CD4-positive, alpha-beta T cell (primary cell): ENCODE results near the gene LPP. TPM values are rescaled to one million over a fixed set of nuclear protein-coding genes. Genes with fewer than 3 reads are reported as not detected.

Experiments
- ATAC-seq: fragments of 200-7000 bp; cut with Tn5 transposase; one replicate; pipeline ENCODE4 v1.10.0; 2022; ENCODE audit warnings: mild to moderate bottlenecking; ENCODE audit not compliant: poor library complexity
- CTCF ChIA-PET: fragments of 350-600 bp; sonication (Branson Sonifier 250); formaldehyde crosslinking; loops from one replicate; lab custom pipeline; 2021; ENCODE audit warnings: antibody characterized with exemption, inconsistent platforms; lab: Charles Lee
- POLR2A ChIA-PET: fragments of 350-600 bp; sonication (Branson Sonifier 250); formaldehyde crosslinking; loops from one replicate; lab custom pipeline; 2021; ENCODE audit warnings: antibody characterized with exemption, inconsistent platforms; lab: Charles Lee
- DNase-seq, 14 experiments: peaks; one replicate each; pipeline ENCODE4 v3.0.0-alpha.2; 2013 to 2020; ENCODE audit warnings: mixed read lengths in 2 of 14
- H3K27ac ChIP-seq, 2 donors: one replicate each; pipeline versions ENCODE4 v1.5.1 to v1.7.0; 2013; ENCODE audit warnings: low read length in 2 of 2, low read depth in 1 of 2, mild to moderate bottlenecking in 1 of 2
- H3K27me3 ChIP-seq, 2 experiments: 1 replicate in 1 of 2; 2 replicates in 1 of 2; pipeline versions ENCODE4 v1.6.1 to v1.7.0; 2013; ENCODE audit warnings: low read length in 2 of 2, control low read depth in 1 of 2, mild to moderate bottlenecking in 1 of 2, moderate library complexity in 1 of 2; ENCODE audit not compliant: insufficient read depth in 2 of 2, control insufficient read depth in 1 of 2
- H3K36me3 ChIP-seq: one replicate; pipeline ENCODE4 v1.6.1; 2013; ENCODE audit warnings: low read length, control low read depth; ENCODE audit not compliant: insufficient read depth
- H3K4me1 ChIP-seq: one replicate; pipeline ENCODE4 v1.6.1; 2013; ENCODE audit warnings: low read length, control low read depth; ENCODE audit not compliant: insufficient read depth
- H3K4me3 ChIP-seq: one replicate; pipeline ENCODE4 v1.5.1; 2013; ENCODE audit warnings: mild to moderate bottlenecking, low read length, moderate library complexity
- H3K9me3 ChIP-seq, 2 experiments: 1 replicate in 1 of 2; 2 replicates in 1 of 2; pipeline versions ENCODE4 v1.6.1 to v1.7.0; 2013; ENCODE audit warnings: low read length in 2 of 2, mild to moderate bottlenecking in 2 of 2, control low read depth in 1 of 2, moderate library complexity in 1 of 2; ENCODE audit not compliant: control insufficient read depth in 1 of 2, insufficient read depth in 1 of 2
- H3K27ac Mint-ChIP-seq: one replicate; pipeline ENCODE4 v1.8.0; 2020; ENCODE audit warnings: mixed read lengths
- H3K27me3 Mint-ChIP-seq: one replicate; pipeline ENCODE4 v1.8.0; 2021; ENCODE audit warnings: mixed read lengths
- H3K36me3 Mint-ChIP-seq: one replicate; pipeline ENCODE4 v1.8.0; 2021; ENCODE audit warnings: low read depth, mixed read lengths
- H3K4me1 Mint-ChIP-seq: one replicate; pipeline ENCODE4 v1.8.0; 2021; ENCODE audit warnings: low read depth, mixed read lengths
- H3K4me3 Mint-ChIP-seq: one replicate; pipeline ENCODE4 v1.8.0; 2020; ENCODE audit warnings: mild to moderate bottlenecking, mixed read lengths
- H3K9me3 Mint-ChIP-seq: one replicate; pipeline ENCODE4 v1.8.0; 2020; ENCODE audit warnings: mixed read lengths
- CTCF ChIP-seq: fragments of 200-600 bp; IDR thresholded peaks from one replicate; pipeline ENCODE4 v1.8.0; 2022; ENCODE audit warnings: antibody characterized with exemption, mild to moderate bottlenecking
- intact Hi-C, 2 experiments: fragments of 100-400 bp; cut with DNase I in 1 of 2; cut with micrococcal nuclease in 1 of 2; formaldehyde crosslinking; loops; one replicate each; pipeline versions ENCODE4 v1.15.1 to v1.9.0; 2023 to 2025; cut with DNase I, micrococcal nuclease
- total RNA-seq, 174 experiments: library from RNA in 2 of 174; stranded (reverse) in 2 of 174; gene quantifications; one replicate each; pipeline ENCODE4 v1.2.3 and lab custom pipeline; 2021 to 2026

LPP gene
- total RNA-seq, 2 experiments from 2014 or later = 45.6 to 45.9 TPM

- ChIA-PET POLR2A (no interaction called here), CTCF (interaction anchor here (0.5 kb wide), 1 partner anchor 133 kb away, joined by 3 read pairs; no protein-coding TSS in a partner anchor)
- Histone ChIP-seq H3K9me3 (no peaks in the 10 kb centered on the region), H3K27me3 (no peaks in the 10 kb centered on the region), H3K4me1 (no peaks in the 10 kb centered on the region), H3K4me3 (no peak overlapping the region), H3K36me3 (no peaks in the 10 kb centered on the region), H3K27ac (no peak overlapping the region)
- Mint-ChIP-seq H3K36me3 (no peaks in the 10 kb centered on the region), H3K27ac (no peak overlapping the region), H3K4me3 (no peak overlapping the region), H3K27me3 (no peaks in the 10 kb centered on the region), H3K4me1 (no peaks in the 10 kb centered on the region), H3K9me3 (no peaks in the 10 kb centered on the region)
- DNase-seq = no peak
- intact Hi-C loops = no loop called here
- ATAC-seq = no peak
- no peak for TF ChIP-seq CTCF
These were observed 663.4 kb downstream of the LPP start for GRCh38 chr3:188817103-188817934.

- Mint-ChIP-seq H3K4me1 (no peaks in the 10 kb centered on the region), H3K9me3 (no peaks in the 10 kb centered on the region), H3K4me3 (no peak overlapping the region), H3K36me3 (no peaks in the 10 kb centered on the region), H3K27ac (no peak overlapping the region), H3K27me3 (no peaks in the 10 kb centered on the region)
- H3K27ac ChIP-seq = no peak overlapping the region
- POLR2A ChIA-PET = no interaction called here
- TF ChIP-seq CTCF = no peak
- intact Hi-C loops = no loop called here
- no peaks in the 10 kb centered on the region for H3K27me3 ChIP-seq
- no peaks in the 10 kb centered on the region for H3K4me1 ChIP-seq
- no peaks in the 10 kb centered on the region for H3K9me3 ChIP-seq
- no peak overlapping the region for H3K4me3 ChIP-seq
- H3K36me3 ChIP-seq = no peaks in the 10 kb centered on the region
- CTCF ChIA-PET = interaction anchor here (0.5 kb wide), 1 partner anchor 134 kb away, joined by 3 read pairs; no protein-coding TSS in a partner anchor
- ATAC-seq (no peak), DNase-seq (no peak)
These were observed 663.9 kb downstream of the LPP start for GRCh38 chr3:188817935-188818269.

GRCh38 chr3:188818282-188818681 lies 664.3 kb downstream of the LPP start:
- CTCF ChIA-PET = interaction anchor here (0.5 kb wide), 1 partner anchor 134 kb away, joined by 3 read pairs; no protein-coding TSS in a partner anchor
- ATAC-seq = no peak
- Histone ChIP-seq H3K9me3 (no peaks in the 10 kb centered on the region), H3K27me3 (no peaks in the 10 kb centered on the region), H3K36me3 (no peaks in the 10 kb centered on the region), H3K4me3 (no peak overlapping the region), H3K4me1 (no peaks in the 10 kb centered on the region), H3K27ac (no peak overlapping the region)
- Mint-ChIP-seq H3K27ac (no peak overlapping the region), H3K9me3 (no peaks in the 10 kb centered on the region), H3K4me3 (no peak overlapping the region), H3K4me1 (no peaks in the 10 kb centered on the region), H3K27me3 (no peaks in the 10 kb centered on the region), H3K36me3 (no peaks in the 10 kb centered on the region)
- intact Hi-C loops = no loop called here
- no peak for DNase-seq
- TF ChIP-seq CTCF = no peak
- POLR2A ChIA-PET = no interaction called here
